ENCODE measurements around the gene PARP9. TPM values are rescaled to one million over a fixed set of nuclear protein-coding genes. Genes with fewer than 3 reads are reported as not detected.

PARP9 gene
- total RNA-seq: 10 to 100 TPM; 23.8 to 41.1 (median 38.5) TPM
- total RNA-seq (2013): 49.9 TPM

- Histone ChIP-seq H3K9me3 (ENCODE audit: control insufficient read depth, insufficient read depth, low read length) (no peaks in the 10 kb centered on the region), H3K36me3 (ENCODE audit: control insufficient read depth, insufficient read depth, low read length) (peaks cover 33% of the 10 kb centered on the region), H3K4me3 (ENCODE audit: low read length) (peak within 1 kb of the TSS; percentile 77), H3K27ac (ENCODE audit: low read length) (peak within 1 kb of the TSS; percentile 89), H3K27me3 (ENCODE audit: control insufficient read depth, insufficient read depth, low read length) (no peaks in the 10 kb centered on the region), H3K4me1 (ENCODE audit: control insufficient read depth, insufficient read depth, low read length) (peaks cover 34% of the 10 kb centered on the region)
- Mint-ChIP-seq H3K36me3 (peaks cover 23% of the 10 kb centered on the region), H3K4me3 (peak within 1 kb of the TSS; percentile 93), H3K27me3 (ENCODE audit: low read depth in 2 of 2) (no peaks in the 10 kb centered on the region), H3K4me1 (peaks cover 77% of the 10 kb centered on the region in 2 donors), H3K9me3 (no peaks in the 10 kb centered on the region), H3K27ac (peak within 1 kb of the TSS; percentile 86 to 97)
- DNase-seq (peak; percentile 75 to 89), ATAC-seq (peak; percentile 91 to 97 (median 93))
- 0% methylated on average over 56 of the region's 56 CpGs for WGBS (ENCODE audit: insufficient coverage)
- TF ChIP-seq CTCF (IDR thresholded peaks at IDR 0.05): no peak
- intact Hi-C loops (cut with micrococcal nuclease): loop anchor here (1.0 to 5.0 kb wide), 5 partner anchors 16 to 638 kb away; partner anchors contain the start of genes HSPBAP1 and SEC22A
These were observed at the start of gene PARP9, which contains the start of gene DTX3L for GRCh38 chr3:122564155-122564912. PARP9 (minus strand) TSS chr3:122564300; CDS start chr3:122559620, 4,680 bp downstream. DTX3L (plus strand) TSS chr3:122564338; CDS start chr3:122564427, 89 bp downstream.

- no peak for DNase-seq
- H3K36me3 ChIP-seq (ENCODE audit: control insufficient read depth, insufficient read depth, low read length): peaks cover 49% of the 10 kb centered on the region
- no peaks in the 10 kb centered on the region for H3K9me3 ChIP-seq (ENCODE audit: control insufficient read depth, insufficient read depth, low read length)
- H3K9me3 Mint-ChIP-seq: peaks cover 0 to 2% of the 10 kb centered on the region in 2 donors
- peaks cover 23% of the 10 kb centered on the region for H3K36me3 Mint-ChIP-seq
- H3K27me3 ChIP-seq (ENCODE audit: control insufficient read depth, insufficient read depth, low read length): no peaks in the 10 kb centered on the region
- H3K27ac ChIP-seq (ENCODE audit: low read length): no peak overlapping the region
- no peaks in the 10 kb centered on the region for H3K27me3 Mint-ChIP-seq (ENCODE audit: low read depth in 2 of 2)
- ATAC-seq: no peak
- WGBS (ENCODE audit: insufficient coverage): 95% methylated on average over 5 of the region's 5 CpGs
- H3K4me3 Mint-ChIP-seq: no peak overlapping the region
- no peak for TF ChIP-seq CTCF (IDR thresholded peaks at IDR 0.05)
- H3K27ac Mint-ChIP-seq: peak overlapping the region in 1 of 2 donors; percentile 56
- H3K4me1 Mint-ChIP-seq: peaks cover 20% of the 10 kb centered on the region in 2 donors
- intact Hi-C loops (cut with micrococcal nuclease): loop anchor here (5.0 kb wide), 1 partner anchor 50 kb away; the partner anchor contains the start of genes DTX3L and PARP9
- peaks cover 2% of the 10 kb centered on the region for H3K4me1 ChIP-seq (ENCODE audit: control insufficient read depth, insufficient read depth, low read length)
- H3K4me3 ChIP-seq (ENCODE audit: low read length): no peak overlapping the region
These were observed 48.6 kb upstream of the PARP9 start for GRCh38 chr3:122612696-122613095.

GRCh38 chr3:122609798-122610559, 45.9 kb upstream of the PARP9 start:
- H3K4me3 Mint-ChIP-seq: no peak overlapping the region
- no peaks in the 10 kb centered on the region for H3K27me3 ChIP-seq (ENCODE audit: control insufficient read depth, insufficient read depth, low read length)
- intact Hi-C loops (cut with micrococcal nuclease): loop anchor here (2.0 to 5.0 kb wide), 2 partner anchors 37 to 48 kb away; partner anchors contain the start of genes DTX3L and PARP9
- 86% methylated on average over 6 of the region's 7 CpGs for WGBS (ENCODE audit: insufficient coverage)
- H3K36me3 ChIP-seq (ENCODE audit: control insufficient read depth, insufficient read depth, low read length): peaks cover 35% of the 10 kb centered on the region
- H3K9me3 Mint-ChIP-seq: peaks cover 0 to 2% of the 10 kb centered on the region in 2 donors
- H3K27me3 Mint-ChIP-seq (ENCODE audit: low read depth in 2 of 2): no peaks in the 10 kb centered on the region
- H3K27ac Mint-ChIP-seq: peak overlapping the region; percentile 72 to 90
- H3K4me1 Mint-ChIP-seq: peaks cover 13 to 22% of the 10 kb centered on the region in 2 donors
- peak; percentile 81 to 93 (median 88) for ATAC-seq
- H3K36me3 Mint-ChIP-seq: peaks cover 16% of the 10 kb centered on the region
- H3K27ac ChIP-seq (ENCODE audit: low read length): peak overlapping the region; percentile 66
- TF ChIP-seq CTCF (IDR thresholded peaks at IDR 0.05): no peak
- peaks cover 2% of the 10 kb centered on the region for H3K4me1 ChIP-seq (ENCODE audit: control insufficient read depth, insufficient read depth, low read length)
- H3K9me3 ChIP-seq (ENCODE audit: control insufficient read depth, insufficient read depth, low read length): no peaks in the 10 kb centered on the region
- no peak overlapping the region for H3K4me3 ChIP-seq (ENCODE audit: low read length)
- DNase-seq: peak in 1 of 2 donors; percentile 9
